ENCODE measurements around the gene CEPT1. TPM values are rescaled to one million over a fixed set of nuclear protein-coding genes. Genes with fewer than 3 reads are reported as not detected.

Gene CEPT1
- polyA plus RNA-seq, 4 donors = 10.0 to 62.1 (median 18.2) TPM

GRCh38 chr1:111110197-111110899, 29.7 kb upstream of the CEPT1 start:
- Histone ChIP-seq H3K27ac (ENCODE audit: low read depth in 1 of 3, low read length in 2 of 3) (no peak overlapping the region), H3K4me1 (ENCODE audit: control insufficient read depth in 3 of 3, insufficient read depth in 2 of 3, low read depth in 1 of 3, low read length in 2 of 3) (no peaks in the 10 kb centered on the region), H3K27me3 (ENCODE audit: control insufficient read depth in 3 of 3, insufficient read depth in 3 of 3, low read length in 3 of 3) (no peaks in the 10 kb centered on the region), H3K36me3 (ENCODE audit: control insufficient read depth in 3 of 3, insufficient read depth in 2 of 3, low read depth in 1 of 3, low read length in 3 of 3) (peaks cover 0 to 3% (median 2%) of the 10 kb centered on the region in 3 donors), H3K9me3 (ENCODE audit: control insufficient read depth in 2 of 2, insufficient read depth in 1 of 2, low read depth in 1 of 2, low read length in 1 of 2) (peaks cover 0 to 8% of the 10 kb centered on the region in 2 donors), H3K4me3 (ENCODE audit: low read depth in 1 of 3, low read length in 3 of 3) (no peak overlapping the region)
- FAIRE-seq = no peak
- DNase-seq = no peak
- WGBS, 3 donors = 83 to 100% (median 87%) methylated on average over 1 of the region's 1 CpG

- DNase-seq (no peak), FAIRE-seq (no peak)
- Histone ChIP-seq H3K4me1 (ENCODE audit: control insufficient read depth in 3 of 3, insufficient read depth in 2 of 3, low read depth in 1 of 3, low read length in 2 of 3) (no peaks in the 10 kb centered on the region), H3K4me3 (ENCODE audit: low read depth in 1 of 3, low read length in 3 of 3) (no peak overlapping the region), H3K27ac (ENCODE audit: low read depth in 1 of 3, low read length in 2 of 3) (no peak overlapping the region), H3K27me3 (ENCODE audit: control insufficient read depth in 3 of 3, insufficient read depth in 3 of 3, low read length in 3 of 3) (no peaks in the 10 kb centered on the region), H3K9me3 (ENCODE audit: control insufficient read depth in 2 of 2, insufficient read depth in 1 of 2, low read depth in 1 of 2, low read length in 1 of 2) (no peaks in the 10 kb centered on the region), H3K36me3 (ENCODE audit: control insufficient read depth in 3 of 3, insufficient read depth in 2 of 3, low read depth in 1 of 3, low read length in 3 of 3) (peaks cover 2 to 3% (median 2%) of the 10 kb centered on the region in 3 donors)
- 98 to 100% (median 99%) methylated on average over 2 of the region's 2 CpGs for WGBS, 3 donors
Measured at GRCh38 chr1:111116496-111116895, 23.5 kb upstream of the CEPT1 start.

GRCh38 chr1:111126354-111126753, 13.7 kb upstream of the CEPT1 start:
- H3K27me3 ChIP-seq (ENCODE audit: control insufficient read depth in 3 of 3, insufficient read depth in 3 of 3, low read length in 3 of 3) = no peaks in the 10 kb centered on the region
- H3K27ac ChIP-seq (ENCODE audit: low read depth in 1 of 3, low read length in 2 of 3) = no peak overlapping the region
- no peaks in the 10 kb centered on the region for H3K4me1 ChIP-seq (ENCODE audit: control insufficient read depth in 3 of 3, insufficient read depth in 2 of 3, low read depth in 1 of 3, low read length in 2 of 3)
- no peak for DNase-seq
- H3K4me3 ChIP-seq (ENCODE audit: low read depth in 1 of 3, low read length in 3 of 3) = no peak overlapping the region
- no peaks in the 10 kb centered on the region for H3K9me3 ChIP-seq (ENCODE audit: control insufficient read depth in 2 of 2, insufficient read depth in 1 of 2, low read depth in 1 of 2, low read length in 1 of 2)
- WGBS, 3 donors = 97 to 98% (median 97%) methylated on average over 1 of the region's 1 CpG
- no peak for FAIRE-seq
- peaks cover 2 to 8% (median 5%) of the 10 kb centered on the region in 3 donors for H3K36me3 ChIP-seq (ENCODE audit: control insufficient read depth in 3 of 3, insufficient read depth in 2 of 3, low read depth in 1 of 3, low read length in 3 of 3)

- WGBS, 3 donors = 79 to 94% (median 81%) methylated on average over 3 of the region's 3 CpGs
- FAIRE-seq = no peak
- Histone ChIP-seq H3K27ac (ENCODE audit: low read depth in 1 of 3, low read length in 2 of 3) (no peak overlapping the region), H3K9me3 (ENCODE audit: control insufficient read depth in 2 of 2, insufficient read depth in 1 of 2, low read depth in 1 of 2, low read length in 1 of 2) (no peaks in the 10 kb centered on the region), H3K36me3 (ENCODE audit: control insufficient read depth in 3 of 3, insufficient read depth in 2 of 3, low read depth in 1 of 3, low read length in 3 of 3) (peaks cover 2 to 10% (median 5%) of the 10 kb centered on the region in 3 donors), H3K4me1 (ENCODE audit: control insufficient read depth in 3 of 3, insufficient read depth in 2 of 3, low read depth in 1 of 3, low read length in 2 of 3) (no peaks in the 10 kb centered on the region), H3K27me3 (ENCODE audit: control insufficient read depth in 3 of 3, insufficient read depth in 3 of 3, low read length in 3 of 3) (no peaks in the 10 kb centered on the region), H3K4me3 (ENCODE audit: low read depth in 1 of 3, low read length in 3 of 3) (no peak overlapping the region)
- DNase-seq = no peak
Measured at GRCh38 chr1:111127923-111128643, 11.9 kb upstream of the CEPT1 start.

GRCh38 chr1:111129376-111129775, 10.6 kb upstream of the CEPT1 start:
- no peaks in the 10 kb centered on the region for H3K9me3 ChIP-seq (ENCODE audit: control insufficient read depth in 2 of 2, insufficient read depth in 1 of 2, low read depth in 1 of 2, low read length in 1 of 2)
- DNase-seq = no peak
- no peak for FAIRE-seq
- peaks cover 2 to 8% (median 2%) of the 10 kb centered on the region in 3 donors for H3K36me3 ChIP-seq (ENCODE audit: control insufficient read depth in 3 of 3, insufficient read depth in 2 of 3, low read depth in 1 of 3, low read length in 3 of 3)
- 66 to 78% (median 67%) methylated on average over 1 of the region's 1 CpG for WGBS, 3 donors
- no peak overlapping the region for H3K4me3 ChIP-seq (ENCODE audit: low read depth in 1 of 3, low read length in 3 of 3)
- H3K27ac ChIP-seq (ENCODE audit: low read depth in 1 of 3, low read length in 2 of 3) = no peak overlapping the region
- H3K27me3 ChIP-seq (ENCODE audit: control insufficient read depth in 3 of 3, insufficient read depth in 3 of 3, low read length in 3 of 3) = no peaks in the 10 kb centered on the region
- H3K4me1 ChIP-seq (ENCODE audit: control insufficient read depth in 3 of 3, insufficient read depth in 2 of 3, low read depth in 1 of 3, low read length in 2 of 3) = no peaks in the 10 kb centered on the region

GRCh38 chr1:111131693-111132092, 8.3 kb upstream of the CEPT1 start:
- H3K4me3 ChIP-seq (ENCODE audit: low read depth in 1 of 3, low read length in 3 of 3) = no peak overlapping the region
- no peaks in the 10 kb centered on the region for H3K27me3 ChIP-seq (ENCODE audit: control insufficient read depth in 3 of 3, insufficient read depth in 3 of 3, low read length in 3 of 3)
- DNase-seq = no peak
- peaks cover 2 to 8% (median 5%) of the 10 kb centered on the region in 3 donors for H3K36me3 ChIP-seq (ENCODE audit: control insufficient read depth in 3 of 3, insufficient read depth in 2 of 3, low read depth in 1 of 3, low read length in 3 of 3)
- no peak for FAIRE-seq
- H3K9me3 ChIP-seq (ENCODE audit: control insufficient read depth in 2 of 2, insufficient read depth in 1 of 2, low read depth in 1 of 2, low read length in 1 of 2) = no peaks in the 10 kb centered on the region
- no peak overlapping the region for H3K27ac ChIP-seq (ENCODE audit: low read depth in 1 of 3, low read length in 2 of 3)
- H3K4me1 ChIP-seq (ENCODE audit: control insufficient read depth in 3 of 3, insufficient read depth in 2 of 3, low read depth in 1 of 3, low read length in 2 of 3) = no peaks in the 10 kb centered on the region
- 87 to 93% (median 92%) methylated on average over 4 of the region's 4 CpGs for WGBS, 3 donors

- H3K27me3 ChIP-seq (ENCODE audit: control insufficient read depth in 3 of 3, insufficient read depth in 3 of 3, low read length in 3 of 3) = no peaks in the 10 kb centered on the region
- H3K9me3 ChIP-seq (ENCODE audit: control insufficient read depth in 2 of 2, insufficient read depth in 1 of 2, low read depth in 1 of 2, low read length in 1 of 2) = no peaks in the 10 kb centered on the region
- WGBS, 3 donors = 90 to 96% (median 93%) methylated on average over 1 of the region's 1 CpG
- peaks cover 2 to 9% (median 3%) of the 10 kb centered on the region in 3 donors for H3K36me3 ChIP-seq (ENCODE audit: control insufficient read depth in 3 of 3, insufficient read depth in 2 of 3, low read depth in 1 of 3, low read length in 3 of 3)
- no peak for DNase-seq
- H3K4me3 ChIP-seq (ENCODE audit: low read depth in 1 of 3, low read length in 3 of 3) = no peak overlapping the region
- no peak overlapping the region for H3K27ac ChIP-seq (ENCODE audit: low read depth in 1 of 3, low read length in 2 of 3)
- FAIRE-seq = no peak
- peaks cover 0 to 3% (median 0%) of the 10 kb centered on the region in 3 donors for H3K4me1 ChIP-seq (ENCODE audit: control insufficient read depth in 3 of 3, insufficient read depth in 2 of 3, low read depth in 1 of 3, low read length in 2 of 3)
Measured at GRCh38 chr1:111133866-111134265, 6.2 kb upstream of the CEPT1 start.

- H3K9me3 ChIP-seq (ENCODE audit: control insufficient read depth in 2 of 2, insufficient read depth in 1 of 2, low read depth in 1 of 2, low read length in 1 of 2) = no peaks in the 10 kb centered on the region
- H3K36me3 ChIP-seq (ENCODE audit: control insufficient read depth in 3 of 3, insufficient read depth in 2 of 3, low read depth in 1 of 3, low read length in 3 of 3) = peaks cover 0 to 7% (median 2%) of the 10 kb centered on the region in 3 donors
- H3K27ac ChIP-seq (ENCODE audit: low read depth in 1 of 3, low read length in 2 of 3) = peak overlapping the region; percentile 92 to 99 (median 98)
- peak; percentile 54 to 79 for DNase-seq
- H3K4me3 ChIP-seq (ENCODE audit: low read depth in 1 of 3, low read length in 3 of 3) = peak overlapping the region; percentile 87 to 98 (median 94)
- peaks cover 3 to 9% (median 4%) of the 10 kb centered on the region in 3 donors for H3K4me1 ChIP-seq (ENCODE audit: control insufficient read depth in 3 of 3, insufficient read depth in 2 of 3, low read depth in 1 of 3, low read length in 2 of 3)
- H3K27me3 ChIP-seq (ENCODE audit: control insufficient read depth in 3 of 3, insufficient read depth in 3 of 3, low read length in 3 of 3) = no peaks in the 10 kb centered on the region
- FAIRE-seq = no peak
- 0% methylated on average over 28 to 33 of the region's 33 CpGs for WGBS, 3 donors
Measured at GRCh38 chr1:111139324-111139955, 583 bp upstream of the CEPT1 start.
